Sciatic nerve (tissue), 2 donors: ENCODE results near the gene WNT3. TPM values are rescaled to one million over a fixed set of nuclear protein-coding genes. Genes with fewer than 3 reads are reported as not detected.

ENCODE experiments used
- ATAC-seq: fragments of 200-7000 bp; cut with Tn5 transposase; one replicate; pipeline ENCODE4 v1.9.1; 2020; ENCODE audit warnings: mild to moderate bottlenecking, moderate library complexity
- DNase-seq: peaks from one replicate; pipeline ENCODE4 v3.0.0-alpha.2; 2020; ENCODE audit warnings: low spot score
- intact Hi-C: fragments of 100-400 bp; cut with DNase I; formaldehyde crosslinking; loops from one replicate; pipeline ENCODE4 v1.14.2; 2022
- total RNA-seq: library from RNA; stranded (reverse); fragmentation: NEBNext Ultra II Directional; extraction: Animal tissue kit (Norgen Biotek cat#: 25700); gene quantifications from one replicate; pipeline ENCODE4 v1.2.1, GENCODE V29; 2021
- donor health status: DM: no; HTN: no; CAD: no.
- donor health status: DM: no; HTN: no; CAD: no.

The WNT3 gene
- total RNA-seq, 1 donor from 2014 or later = 0.98 TPM

DNA sequence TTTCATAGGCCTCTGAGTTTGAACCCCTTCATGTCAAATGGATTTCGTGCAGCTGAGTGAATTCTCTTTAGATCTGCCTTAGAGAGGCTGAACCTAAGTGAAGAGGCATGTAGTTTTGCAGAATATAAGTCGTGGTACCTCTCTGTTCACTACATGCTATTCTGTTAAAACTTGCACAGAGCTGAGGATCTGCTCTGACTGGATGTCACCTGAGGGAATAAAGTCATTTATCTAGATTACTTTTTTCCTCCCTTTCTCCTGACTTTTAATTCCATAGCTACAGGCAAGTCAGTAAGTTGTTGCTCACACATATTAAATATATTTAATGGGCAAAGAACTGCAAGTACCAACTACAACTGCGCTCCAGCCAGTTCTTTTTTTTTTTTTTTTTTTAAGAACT, 64.7 kb downstream of the WNT3 start:
- intact Hi-C loops = no loop called here
- ATAC-seq (no peak), DNase-seq (no peak)

DNA sequence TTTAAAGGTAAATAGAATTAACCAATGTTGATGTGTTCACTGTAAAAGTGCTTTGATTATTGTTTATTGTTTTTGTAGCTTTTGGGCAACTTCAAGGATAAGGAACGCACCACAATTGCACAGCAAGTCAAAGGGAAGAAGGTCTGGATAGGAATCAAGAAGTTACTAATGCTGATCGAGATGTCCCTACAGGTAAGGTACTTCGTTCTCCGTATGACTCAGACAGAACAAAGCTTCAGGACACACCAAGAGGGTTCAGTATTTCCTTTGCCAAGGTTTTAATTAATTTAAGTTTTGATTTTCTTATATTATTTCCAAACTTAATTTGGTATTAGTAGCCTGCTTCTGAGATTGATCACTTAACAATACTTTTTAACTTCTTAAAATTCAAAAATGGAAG, 67.1 kb downstream of the WNT3 start:
- DNase-seq (no peak), ATAC-seq (no peak)
- intact Hi-C loops = no loop called here

DNA sequence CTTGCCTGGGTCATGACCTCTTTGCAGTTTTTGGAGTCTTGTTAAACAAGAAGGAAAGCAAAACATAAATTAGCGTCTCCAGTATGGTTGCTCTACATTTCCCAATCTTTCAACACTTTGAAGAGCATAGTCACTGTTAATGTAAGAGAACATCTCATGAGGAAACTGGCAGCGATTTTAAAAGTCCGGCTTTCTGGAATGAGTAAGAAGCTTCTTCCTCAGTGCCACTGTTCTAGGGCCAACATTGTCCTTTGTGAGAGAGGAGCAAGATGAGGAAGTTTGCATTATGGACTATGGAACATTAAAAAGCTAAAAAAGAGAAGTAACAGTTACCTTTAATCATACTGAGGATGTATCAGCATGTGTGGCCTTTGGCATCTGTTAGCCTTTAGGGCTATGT, 73.1 kb downstream of the WNT3 start:
- ATAC-seq (no peak), DNase-seq (no peak)
- intact Hi-C loops = no loop called here

DNA sequence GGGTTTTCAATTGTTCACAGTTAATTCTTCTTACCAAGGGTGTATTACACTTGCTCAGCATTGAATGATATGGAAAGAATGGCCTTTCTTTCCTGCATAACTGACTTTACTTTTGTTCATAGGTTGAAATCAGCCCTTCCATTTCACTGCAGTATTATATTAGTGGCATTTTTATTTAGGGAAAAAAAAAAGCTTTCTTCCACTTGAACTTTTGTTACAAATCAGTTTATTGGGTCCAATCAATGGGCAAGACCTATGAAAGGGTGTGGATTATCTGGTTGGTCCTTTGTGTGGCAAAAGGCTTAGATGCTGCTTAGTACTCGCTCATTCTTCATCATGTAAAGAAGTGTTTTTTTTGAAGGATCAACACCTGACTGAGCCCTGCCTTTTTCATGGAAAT, 74.1 kb downstream of the WNT3 start:
- ATAC-seq (no peak), DNase-seq (no peak)
- intact Hi-C loops = no loop called here

DNA sequence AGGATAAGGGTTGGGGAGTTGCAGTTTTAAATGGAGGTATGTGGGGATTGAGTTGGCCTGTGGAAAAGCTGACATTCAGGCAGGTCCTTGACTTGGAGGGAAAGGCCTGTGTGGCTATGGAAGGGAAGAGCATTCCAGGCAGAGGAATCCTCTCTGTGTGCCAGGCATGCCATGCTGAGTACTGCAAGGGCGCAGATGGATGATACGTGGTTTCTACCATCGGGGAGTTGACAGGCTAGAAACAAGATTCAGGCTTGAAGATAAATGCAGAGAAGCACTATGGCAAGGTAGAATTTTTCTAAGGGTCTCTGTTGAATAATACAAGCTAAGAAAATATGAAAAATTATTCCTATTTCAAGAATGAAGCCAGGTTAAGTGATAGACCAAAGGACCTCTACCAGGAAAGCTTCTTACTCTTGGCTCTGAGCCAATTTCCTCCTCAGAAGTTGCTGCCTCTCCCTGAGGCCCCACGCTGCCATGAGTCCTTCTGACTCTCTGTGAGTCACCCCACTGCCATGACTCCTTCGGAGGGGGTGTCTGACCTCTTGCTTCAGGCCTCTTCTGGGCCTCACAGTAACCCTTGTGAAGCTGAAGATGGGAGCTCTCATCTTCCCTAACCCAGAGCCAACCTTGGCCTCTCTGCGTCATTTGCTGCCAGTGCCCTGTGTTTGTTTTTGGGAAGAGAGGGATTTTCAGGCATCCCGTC, 75.8 kb downstream of the WNT3 start:
- DNase-seq (no peak), ATAC-seq (no peak)
- intact Hi-C loops = no loop called here

DNA sequence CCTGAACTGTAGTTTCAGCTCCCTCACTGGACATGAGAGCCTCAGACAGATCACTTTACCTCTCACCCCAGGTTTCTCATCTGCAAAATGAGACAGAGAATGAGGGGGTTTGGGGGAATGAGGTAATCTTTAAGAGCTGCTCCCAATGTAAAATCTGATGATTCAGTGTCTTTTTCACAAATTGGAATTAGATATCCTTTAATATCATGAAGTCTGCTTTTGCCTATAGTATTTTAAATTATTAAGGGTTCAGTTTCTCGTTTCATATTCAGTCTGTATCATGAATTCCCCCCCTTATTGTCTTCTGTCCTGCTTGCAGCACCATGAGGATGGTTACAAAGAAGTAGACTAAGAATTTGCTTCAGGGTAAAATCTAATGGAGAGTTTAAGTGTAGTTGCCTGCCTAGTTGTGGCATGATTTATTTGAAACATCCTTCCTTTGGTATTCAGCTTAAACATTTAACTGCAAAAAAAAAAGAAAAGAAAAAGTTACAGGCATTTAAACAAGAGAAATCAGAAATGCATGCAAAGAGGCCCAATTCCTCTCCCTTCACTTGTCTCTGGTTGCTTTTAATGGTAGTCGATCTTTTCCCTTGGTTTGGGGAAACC, 77.3 kb downstream of the WNT3 start:
- ATAC-seq = no peak
- DNase-seq = no peak
- intact Hi-C loops = no loop called here

DNA sequence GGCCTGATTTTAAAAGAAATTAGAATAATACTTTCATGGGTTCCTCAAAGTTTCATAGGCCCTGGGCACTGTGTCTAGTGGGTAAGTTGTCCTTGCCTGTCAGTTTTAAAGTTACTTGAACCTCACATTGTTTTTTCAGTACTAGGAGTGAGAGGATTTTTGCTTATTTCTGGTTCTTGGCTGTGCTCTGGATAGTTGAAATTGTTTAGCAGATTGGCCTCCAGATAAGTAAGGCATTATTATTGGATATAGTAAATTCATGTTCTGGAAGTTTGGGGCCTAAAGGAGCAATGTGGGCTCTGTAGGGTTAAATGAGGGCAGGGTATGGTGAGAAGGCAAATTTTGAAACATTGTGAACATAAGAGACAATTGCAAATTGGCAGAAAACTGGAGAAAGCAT, 78.5 kb downstream of the WNT3 start:
- intact Hi-C loops = no loop called here

DNA sequence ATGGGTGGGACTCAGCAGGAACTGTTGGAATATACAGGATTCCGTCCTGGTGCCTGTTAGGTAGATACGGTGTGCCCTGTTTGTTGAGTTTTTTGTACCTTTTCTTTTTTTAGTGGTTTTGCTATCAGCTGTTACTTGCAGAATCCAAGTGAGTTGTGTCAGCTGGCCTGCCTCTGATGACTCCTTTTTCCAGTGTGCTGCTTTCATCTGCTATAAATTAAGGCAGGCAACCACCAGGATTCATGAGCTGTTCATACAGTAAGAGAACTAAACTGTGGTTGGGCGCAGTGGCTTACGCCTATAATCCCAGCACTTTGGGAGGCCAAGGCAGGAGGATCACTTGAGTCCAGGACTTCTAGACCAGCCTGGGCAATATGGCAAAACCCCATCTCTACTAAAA, 79.9 kb downstream of the WNT3 start:
- DNase-seq = no peak
- no peak for ATAC-seq
- intact Hi-C loops = no loop called here

More for the DNA sequence above, 78.5 kb downstream of the WNT3 start:
- no peak for DNase-seq
- no peak for ATAC-seq

DNA sequence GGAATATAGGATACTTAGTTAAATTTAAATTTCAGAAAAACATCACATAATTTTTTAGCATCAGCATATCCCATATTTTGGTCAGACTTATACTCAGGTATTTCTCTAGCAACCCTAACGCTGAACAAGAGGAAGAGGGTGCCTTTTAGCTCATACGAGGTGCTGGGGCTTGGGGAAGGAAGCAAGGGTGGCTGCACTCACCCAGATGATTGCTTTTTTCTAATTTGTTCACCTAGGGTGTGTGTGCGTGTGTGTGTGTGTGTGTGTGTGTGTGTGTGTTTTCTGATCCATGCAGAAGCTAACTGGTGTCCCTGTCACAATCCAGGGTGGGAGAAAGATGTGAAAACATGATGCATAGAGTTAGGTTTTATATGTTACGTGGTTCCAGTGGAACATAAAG, 81.2 kb downstream of the WNT3 start:
- intact Hi-C loops = no loop called here
- DNase-seq = no peak
- ATAC-seq = no peak

DNA sequence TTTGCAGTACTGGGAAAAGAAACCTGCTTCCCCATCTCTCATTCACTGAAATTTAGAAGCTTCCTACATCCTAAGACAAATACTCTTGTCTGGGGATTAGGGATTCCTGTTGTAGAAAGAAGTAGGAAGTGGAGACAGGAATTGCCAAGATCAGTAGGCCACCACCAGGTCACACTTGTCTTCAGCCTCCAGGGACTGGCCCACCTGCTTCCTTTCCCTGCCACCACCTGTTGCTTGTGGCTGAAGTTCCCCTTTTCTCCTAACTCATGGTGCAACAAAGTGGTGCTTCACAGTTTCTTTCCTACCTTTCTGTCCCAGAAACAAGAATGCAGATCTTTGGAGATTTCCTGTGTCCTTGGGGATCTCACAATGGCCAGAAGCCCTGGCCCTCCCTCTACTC, 82.4 kb downstream of the WNT3 start:
- ATAC-seq = no peak
- intact Hi-C loops = no loop called here
- DNase-seq = no peak

DNA sequence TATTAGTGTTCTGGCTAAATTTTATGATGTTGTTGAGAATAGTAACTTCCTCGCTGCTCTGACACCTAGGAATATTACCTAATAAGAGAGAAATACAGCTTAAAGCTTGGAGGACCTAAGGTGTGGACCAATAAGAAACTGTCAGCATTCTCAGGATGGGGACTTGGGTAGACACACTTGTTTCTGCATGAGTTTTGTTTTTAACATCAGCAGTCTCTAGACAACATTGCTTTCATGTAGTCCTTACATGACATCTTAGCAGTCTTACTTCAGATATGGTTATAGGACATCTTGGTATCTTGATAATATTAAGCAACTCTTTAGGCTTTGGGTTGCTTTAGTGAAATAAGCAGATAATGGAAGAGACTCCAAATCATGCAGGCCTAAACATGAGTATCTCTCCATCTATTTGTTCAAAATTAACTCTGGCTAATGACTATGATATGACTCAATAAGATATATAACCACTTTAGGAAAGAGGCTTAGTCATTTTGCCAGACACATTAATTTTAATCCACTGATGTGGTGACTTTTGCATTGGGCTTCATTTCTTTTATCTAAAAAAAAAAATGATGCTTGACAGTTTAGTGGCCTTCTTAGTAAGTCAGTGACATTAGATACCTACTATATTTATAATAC, 84.5 kb downstream of the WNT3 start:
- DNase-seq = no peak
- intact Hi-C loops = no loop called here

DNA sequence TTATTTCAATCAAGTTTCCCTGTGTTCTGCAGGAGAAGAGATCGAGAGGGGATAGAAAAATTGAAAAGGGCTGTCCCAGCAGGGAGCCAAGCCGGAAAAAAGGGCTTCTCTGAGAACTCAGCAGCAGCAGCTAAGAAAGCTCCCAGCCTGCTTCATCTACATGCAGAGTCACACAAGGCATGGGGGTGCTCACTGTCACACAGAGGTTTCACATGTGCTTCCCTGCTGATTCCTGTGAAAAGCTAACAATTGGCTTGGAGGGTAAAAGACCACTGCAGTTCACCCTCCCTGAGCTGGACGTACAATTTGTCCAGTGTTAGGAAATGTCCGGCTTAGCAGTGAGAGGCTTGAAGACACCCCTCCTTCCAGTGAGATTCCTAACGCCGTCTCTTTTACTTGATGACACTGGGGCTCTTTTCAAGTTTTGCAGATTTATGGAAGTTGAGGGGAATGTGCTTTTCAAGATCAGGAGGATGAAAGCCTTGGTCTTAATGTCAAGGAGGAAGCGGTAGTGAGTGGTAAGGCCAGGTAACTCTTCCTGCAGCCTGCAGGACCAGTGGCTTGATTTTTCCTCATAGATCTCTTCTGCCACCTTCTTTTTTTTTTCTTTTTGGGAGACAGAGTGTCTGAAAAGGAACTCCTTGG, 85.6 kb downstream of the WNT3 start:
- ATAC-seq = no peak
- intact Hi-C loops = no loop called here

More for the DNA sequence above, 84.5 kb downstream of the WNT3 start:
- ATAC-seq = no peak

DNA sequence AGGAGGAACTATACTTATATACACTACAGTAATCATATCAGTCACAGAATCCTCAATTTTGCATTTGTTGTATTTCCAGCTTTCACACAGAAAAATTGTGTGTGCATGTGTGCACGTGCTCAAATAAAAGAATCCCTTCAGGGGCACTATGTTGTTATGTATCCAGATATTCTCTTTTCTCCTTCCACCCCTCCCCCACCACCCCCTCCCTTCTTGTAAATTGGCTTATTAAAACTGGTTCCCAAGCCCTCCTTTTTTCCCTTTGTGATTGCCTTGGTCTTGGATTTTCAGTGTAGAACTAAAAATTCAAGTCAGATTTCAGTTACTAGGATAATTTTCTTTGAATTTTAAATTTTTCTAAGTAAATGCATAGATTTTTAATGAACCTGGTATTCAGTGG, 86.3 kb downstream of the WNT3 start:
- intact Hi-C loops = no loop called here
- ATAC-seq (no peak), DNase-seq (no peak)

More for the DNA sequence above, 85.6 kb downstream of the WNT3 start:
- DNase-seq = no peak

DNA sequence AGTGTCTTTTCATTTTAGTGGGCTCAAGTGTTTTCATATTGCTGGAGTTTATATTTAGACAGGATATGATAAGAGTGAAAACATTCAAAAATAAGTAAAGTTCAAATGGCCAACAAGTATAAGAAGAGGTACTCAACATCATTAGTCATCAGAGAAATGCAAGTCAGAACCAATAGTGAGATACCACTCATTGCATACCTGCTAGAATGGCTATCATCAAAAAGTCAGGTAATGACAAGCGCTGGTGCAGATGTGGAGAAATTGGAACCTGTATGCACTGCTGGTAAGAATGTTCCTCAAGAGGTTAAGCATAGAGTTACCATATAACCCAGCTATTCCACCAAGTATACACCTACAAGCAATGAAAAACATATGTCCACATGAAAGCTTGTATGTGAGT, 87.8 kb downstream of the WNT3 start:
- intact Hi-C loops = no loop called here
- no peak for ATAC-seq
- DNase-seq = no peak

DNA sequence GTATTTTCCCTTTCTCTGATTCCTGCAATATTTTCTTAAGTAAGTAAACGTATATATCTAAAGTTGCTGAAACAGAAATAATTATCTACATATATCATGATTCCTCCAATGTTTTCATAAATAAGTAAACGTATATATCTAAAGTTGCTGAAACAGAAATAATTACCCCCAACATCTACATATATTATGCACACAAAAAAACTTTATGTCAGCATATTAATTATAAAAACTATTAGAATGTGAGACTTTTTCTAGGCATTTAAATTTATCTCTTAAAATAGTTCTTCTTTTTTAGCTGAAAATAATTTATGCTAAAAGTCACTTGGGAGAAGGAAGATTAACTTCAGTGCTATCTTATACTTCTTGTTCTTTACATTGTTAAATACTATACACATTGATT, 88.5 kb downstream of the WNT3 start:
- ATAC-seq (no peak), DNase-seq (no peak)
- intact Hi-C loops = no loop called here

DNA sequence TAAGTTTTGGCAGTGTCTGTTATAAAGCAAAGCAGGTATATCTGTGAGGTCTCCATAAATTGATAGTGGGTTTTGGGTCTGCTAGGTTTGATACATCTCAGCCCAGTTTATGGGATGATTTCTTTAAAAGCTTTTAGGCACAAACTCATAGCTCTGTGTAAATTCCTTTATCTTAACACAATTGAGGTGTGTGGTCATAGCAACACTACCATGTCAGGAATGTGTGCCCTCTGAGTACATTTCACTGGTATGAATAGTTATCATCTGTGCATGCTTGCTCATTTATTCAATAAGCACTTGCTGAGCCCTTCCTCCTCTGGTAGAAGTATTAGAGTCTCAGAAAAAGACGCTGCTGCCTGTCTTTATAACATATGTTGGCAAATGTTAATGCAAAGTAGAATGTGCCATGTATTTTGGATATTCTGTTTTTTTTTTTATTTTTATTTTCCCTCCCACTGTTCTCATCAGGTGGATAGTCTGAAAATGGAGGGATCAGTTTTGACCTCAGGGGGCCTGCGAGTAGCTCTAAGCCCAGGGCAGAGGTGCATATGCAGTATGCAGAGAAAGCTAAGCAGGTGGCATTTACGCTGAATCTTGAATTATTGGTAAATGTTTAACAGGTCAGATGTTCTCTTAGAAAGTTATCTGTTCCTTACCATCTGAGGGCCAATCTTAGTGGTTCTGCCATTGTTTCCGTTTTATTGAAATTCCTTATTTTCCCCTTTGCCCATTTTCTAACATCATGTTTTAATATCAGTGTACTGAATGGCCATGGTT, 90.7 kb downstream of the WNT3 start:
- intact Hi-C loops = no loop called here
- DNase-seq (no peak), ATAC-seq (no peak)

DNA sequence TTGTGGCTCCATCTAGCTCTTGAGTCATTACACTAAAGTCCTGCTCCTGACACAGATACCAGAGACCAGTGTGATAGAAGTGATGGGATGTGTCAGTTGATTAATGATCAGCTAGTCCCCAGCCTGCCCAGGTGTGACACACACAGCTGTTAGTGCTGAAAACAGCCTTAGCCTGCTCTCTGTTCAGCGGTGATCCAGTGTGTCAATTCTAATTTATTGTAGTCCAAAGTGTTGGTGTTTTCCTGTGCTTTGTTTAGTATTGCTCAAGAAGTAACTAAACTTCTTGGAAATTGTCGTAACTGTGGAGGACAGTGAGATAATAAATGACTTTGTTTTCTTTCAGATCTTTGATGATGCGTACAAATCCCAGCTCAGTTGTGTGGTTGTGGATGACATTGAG, 92.3 kb downstream of the WNT3 start:
- ATAC-seq = no peak
- intact Hi-C loops = no loop called here
- DNase-seq = no peak

DNA sequence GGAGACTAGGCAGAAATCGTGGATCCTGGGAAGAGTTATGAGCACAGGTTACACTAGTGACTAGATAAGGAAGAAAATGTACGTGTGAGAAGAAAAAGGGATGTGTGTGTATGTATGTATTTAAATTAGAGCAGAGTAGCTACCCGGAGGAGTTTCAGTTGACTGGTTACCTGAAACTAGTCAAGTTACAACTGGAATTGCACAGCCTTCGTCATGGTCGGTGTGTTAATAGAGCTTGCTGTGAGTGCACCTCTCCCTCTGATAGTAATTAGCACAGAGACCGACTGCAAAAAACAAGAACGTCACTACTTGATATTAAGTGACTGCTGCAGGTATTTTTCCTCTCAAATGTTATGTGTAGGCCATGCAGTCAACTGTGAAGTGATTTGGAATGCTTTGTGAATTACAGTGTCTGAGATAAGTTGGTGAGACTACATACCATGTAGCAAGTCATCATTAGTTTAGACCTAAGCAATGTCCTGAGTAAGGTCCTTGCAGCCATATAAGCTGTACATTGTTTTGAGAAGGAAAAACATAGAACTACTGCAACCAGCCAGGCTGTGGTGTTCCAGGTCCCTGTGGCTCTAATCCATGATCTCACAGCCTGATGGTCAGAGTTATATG, 95.7 kb downstream of the WNT3 start:
- no peak for DNase-seq
- ATAC-seq = no peak
- intact Hi-C loops = no loop called here

DNA sequence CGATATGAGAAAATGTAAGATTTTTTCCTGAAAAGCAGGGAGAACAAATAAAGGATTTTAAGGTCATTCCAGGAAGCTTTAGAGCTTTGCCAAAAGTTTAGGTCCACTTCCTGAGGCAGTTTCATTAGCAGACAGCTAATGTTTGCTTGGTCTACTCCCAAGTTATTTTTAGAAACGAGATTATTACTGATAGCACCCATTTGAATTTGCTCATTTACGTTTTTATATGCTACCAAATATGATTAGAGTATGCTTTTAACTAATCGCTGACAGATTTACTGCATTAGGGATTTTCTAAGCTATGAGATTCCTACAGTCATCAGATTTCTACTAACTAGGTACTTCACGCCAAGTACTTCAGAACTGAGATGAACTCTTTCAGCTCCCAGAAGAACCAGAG, 98.1 kb downstream of the WNT3 start:
- ATAC-seq (no peak), DNase-seq (no peak)
- intact Hi-C loops = no loop called here
